Loucy (cell line): ENCODE measurements around the gene VSIG8.

Experiments
- CTCF ChIP-seq: fragments of 200-600 bp; sonication (generic); conservative IDR thresholded peaks from 2 replicates; pipeline ENCODE4 v1.5.1; 2014; ENCODE audit warnings: mild to moderate bottlenecking, antibody characterized with exemption, low read length
- EZH2phosphoT487 ChIP-seq: fragments of 200-600 bp; IDR thresholded peaks from 2 replicates; pipeline ENCODE4 v1.6.1; 2018; ENCODE audit warnings: antibody characterized with exemption, mild to moderate bottlenecking, moderate library complexity, borderline replicate concordance

GRCh38 chr1:159832309-159832708 lies 30.1 kb downstream of the VSIG8 start:
- TF ChIP-seq CTCF (no peak), EZH2phosphoT487 (no peak)
